Fibroblast of pulmonary artery (primary cell): ENCODE measurements around the gene PIM3.

Experiments
- DNase-seq: peaks from one replicate; pipeline ENCODE4 v3.0.0-alpha.2; 2010; ENCODE audit warnings: low read depth
- H3K4me3 ChIP-seq: replicated peaks from 2 replicates; pipeline ENCODE4 v1.5.1; 2011; ENCODE audit warnings: low read depth, mild to moderate bottlenecking, control low read depth, low read length, moderate library complexity
- TF ChIP-seq, protein P1 (sequence below): IDR thresholded peaks from 2 replicates; pipeline ENCODE4 v1.5.1; 2011; ENCODE audit warnings: mild to moderate bottlenecking, control low read depth, low read length, inconsistent platforms; ENCODE audit errors: missing control alignments

The PIM3 gene

DNA sequence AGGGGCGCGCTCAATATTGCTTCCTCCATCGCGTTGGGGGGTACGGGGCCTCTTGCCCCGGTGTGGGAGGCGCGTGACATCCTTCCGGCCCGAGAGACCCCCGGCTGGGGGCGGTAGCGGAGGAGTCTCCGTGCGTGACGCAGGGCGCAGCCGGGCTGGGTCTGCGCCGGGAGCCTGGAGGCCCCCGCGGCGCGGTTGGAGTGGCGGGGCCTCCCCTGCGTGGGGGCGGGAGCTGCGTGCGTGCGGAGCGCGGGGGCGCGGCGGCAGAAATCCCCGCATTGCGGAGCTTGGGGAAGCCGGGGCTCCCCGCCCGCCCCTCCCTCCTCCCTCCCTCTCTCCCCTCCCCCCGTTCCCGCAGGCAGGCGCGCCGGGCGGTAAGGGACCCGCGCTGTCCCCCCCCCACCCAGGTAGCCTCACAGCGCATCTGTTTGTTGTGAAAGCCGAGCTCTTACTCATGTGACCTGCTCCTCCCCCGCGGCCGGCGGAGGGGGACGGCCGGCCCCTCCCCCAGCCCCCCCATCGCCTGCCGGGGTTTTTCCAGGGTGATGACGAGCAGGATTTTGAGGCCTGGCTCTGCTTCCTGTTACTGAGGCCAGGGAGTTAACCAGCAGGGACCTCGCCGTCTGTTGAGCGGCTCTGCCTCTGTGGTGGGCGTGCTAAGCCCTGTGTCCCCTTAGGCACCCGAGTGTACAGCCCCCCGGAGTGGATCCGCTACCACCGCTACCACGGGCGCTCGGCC lies 1.6 kb downstream of the PIM3 start:
- peak; percentile 94 for DNase-seq
- TF ChIP-seq, protein P1, sequence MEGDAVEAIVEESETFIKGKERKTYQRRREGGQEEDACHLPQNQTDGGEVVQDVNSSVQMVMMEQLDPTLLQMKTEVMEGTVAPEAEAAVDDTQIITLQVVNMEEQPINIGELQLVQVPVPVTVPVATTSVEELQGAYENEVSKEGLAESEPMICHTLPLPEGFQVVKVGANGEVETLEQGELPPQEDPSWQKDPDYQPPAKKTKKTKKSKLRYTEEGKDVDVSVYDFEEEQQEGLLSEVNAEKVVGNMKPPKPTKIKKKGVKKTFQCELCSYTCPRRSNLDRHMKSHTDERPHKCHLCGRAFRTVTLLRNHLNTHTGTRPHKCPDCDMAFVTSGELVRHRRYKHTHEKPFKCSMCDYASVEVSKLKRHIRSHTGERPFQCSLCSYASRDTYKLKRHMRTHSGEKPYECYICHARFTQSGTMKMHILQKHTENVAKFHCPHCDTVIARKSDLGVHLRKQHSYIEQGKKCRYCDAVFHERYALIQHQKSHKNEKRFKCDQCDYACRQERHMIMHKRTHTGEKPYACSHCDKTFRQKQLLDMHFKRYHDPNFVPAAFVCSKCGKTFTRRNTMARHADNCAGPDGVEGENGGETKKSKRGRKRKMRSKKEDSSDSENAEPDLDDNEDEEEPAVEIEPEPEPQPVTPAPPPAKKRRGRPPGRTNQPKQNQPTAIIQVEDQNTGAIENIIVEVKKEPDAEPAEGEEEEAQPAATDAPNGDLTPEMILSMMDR = no peak
- peak overlapping the region; percentile 82 for H3K4me3 ChIP-seq

DNA sequence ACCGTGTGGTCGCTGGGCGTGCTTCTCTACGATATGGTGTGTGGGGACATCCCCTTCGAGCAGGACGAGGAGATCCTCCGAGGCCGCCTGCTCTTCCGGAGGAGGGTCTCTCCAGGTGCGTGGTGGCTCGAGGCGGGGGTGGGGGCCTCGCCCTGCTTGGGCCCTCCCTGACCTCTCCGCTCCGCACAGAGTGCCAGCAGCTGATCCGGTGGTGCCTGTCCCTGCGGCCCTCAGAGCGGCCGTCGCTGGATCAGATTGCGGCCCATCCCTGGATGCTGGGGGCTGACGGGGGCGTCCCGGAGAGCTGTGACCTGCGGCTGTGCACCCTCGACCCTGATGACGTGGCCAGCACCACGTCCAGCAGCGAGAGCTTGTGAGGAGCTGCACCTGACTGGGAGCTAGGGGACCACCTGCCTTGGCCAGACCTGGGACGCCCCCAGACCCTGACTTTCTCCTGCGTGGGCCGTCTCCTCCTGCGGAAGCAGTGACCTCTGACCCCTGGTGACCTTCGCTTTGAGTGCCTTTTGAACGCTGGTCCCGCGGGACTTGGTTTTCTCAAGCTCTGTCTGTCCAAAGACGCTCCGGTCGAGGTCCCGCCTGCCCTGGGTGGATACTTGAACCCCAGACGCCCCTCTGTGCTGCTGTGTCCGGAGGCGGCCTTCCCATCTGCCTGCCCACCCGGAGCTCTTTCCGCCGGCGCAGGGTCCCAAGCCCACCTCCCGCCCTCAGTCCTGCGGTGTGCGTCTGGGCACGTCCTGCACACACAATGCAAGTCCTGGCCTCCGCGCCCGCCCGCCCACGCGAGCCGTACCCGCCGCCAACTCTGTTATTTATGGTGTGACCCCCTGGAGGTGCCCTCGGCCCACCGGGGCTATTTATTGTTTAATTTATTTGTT lies 2.4 kb downstream of the PIM3 start:
- H3K4me3 ChIP-seq = peak overlapping the region; percentile 82

DNA sequence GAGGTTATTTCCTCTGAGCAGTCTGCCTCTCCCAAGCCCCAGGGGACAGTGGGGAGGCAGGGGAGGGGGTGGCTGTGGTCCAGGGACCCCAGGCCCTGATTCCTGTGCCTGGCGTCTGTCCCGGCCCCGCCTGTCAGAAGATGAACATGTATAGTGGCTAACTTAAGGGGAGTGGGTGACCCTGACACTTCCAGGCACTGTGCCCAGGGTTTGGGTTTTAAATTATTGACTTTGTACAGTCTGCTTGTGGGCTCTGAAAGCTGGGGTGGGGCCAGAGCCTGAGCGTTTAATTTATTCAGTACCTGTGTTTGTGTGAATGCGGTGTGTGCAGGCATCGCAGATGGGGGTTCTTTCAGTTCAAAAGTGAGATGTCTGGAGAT lies 3.1 kb downstream of the PIM3 start:
- TF ChIP-seq, protein P1 = no peak
- no peak for DNase-seq
- peak overlapping the region; percentile 82 for H3K4me3 ChIP-seq

More for the DNA sequence above, 2.4 kb downstream of the PIM3 start:
- TF ChIP-seq, protein P1 = no peak
- DNase-seq = no peak

DNA sequence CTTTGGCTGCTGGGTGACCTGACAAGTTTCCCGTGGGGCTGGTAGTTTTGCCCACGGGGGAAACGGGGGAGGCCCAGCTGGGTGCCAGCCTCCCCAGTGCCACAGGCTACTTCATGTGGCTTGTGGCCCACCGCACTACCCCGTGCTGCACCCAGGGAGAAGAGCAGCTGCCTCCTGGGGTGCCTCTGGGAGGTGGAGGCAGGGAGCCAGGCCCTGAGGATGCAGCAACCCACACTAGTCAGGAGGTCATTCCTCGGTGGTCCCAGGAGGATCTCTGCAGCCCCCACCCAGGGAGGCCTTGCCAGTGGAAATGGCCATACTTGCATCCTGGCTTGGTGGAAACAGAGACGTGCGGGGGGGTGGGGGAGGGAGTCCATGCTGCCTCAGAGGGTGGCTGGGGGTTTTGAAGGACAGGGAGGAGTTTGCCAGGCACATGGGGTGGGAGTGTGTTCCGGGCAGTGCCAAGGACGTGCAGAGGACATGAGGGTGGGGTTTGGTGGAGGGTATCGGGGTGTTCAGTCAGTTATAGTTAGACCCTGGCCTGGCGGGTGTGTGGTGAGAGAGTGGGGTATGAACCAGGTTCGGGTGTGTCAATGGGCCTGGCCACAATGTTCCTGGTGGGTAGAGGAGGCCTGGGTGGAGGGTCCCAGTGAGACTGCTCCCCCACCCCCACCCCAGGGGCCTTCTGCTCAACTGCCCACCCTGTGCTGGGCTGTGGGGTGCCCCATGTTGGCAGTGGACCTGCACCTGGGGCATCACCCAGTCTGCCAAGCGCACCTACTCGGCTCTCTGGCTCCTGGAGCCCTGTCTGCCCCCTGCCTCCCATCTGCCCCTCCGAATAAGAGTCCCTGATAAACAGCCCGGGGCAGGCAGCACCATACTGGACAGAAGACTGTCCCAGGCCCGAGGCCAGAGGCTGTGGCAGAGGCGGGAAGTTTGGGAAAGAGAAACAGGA lies 3.8 kb downstream of the PIM3 start:
- peak overlapping the region; percentile 82 for H3K4me3 ChIP-seq
- TF ChIP-seq, protein P1 = no peak
- no peak for DNase-seq

DNA sequence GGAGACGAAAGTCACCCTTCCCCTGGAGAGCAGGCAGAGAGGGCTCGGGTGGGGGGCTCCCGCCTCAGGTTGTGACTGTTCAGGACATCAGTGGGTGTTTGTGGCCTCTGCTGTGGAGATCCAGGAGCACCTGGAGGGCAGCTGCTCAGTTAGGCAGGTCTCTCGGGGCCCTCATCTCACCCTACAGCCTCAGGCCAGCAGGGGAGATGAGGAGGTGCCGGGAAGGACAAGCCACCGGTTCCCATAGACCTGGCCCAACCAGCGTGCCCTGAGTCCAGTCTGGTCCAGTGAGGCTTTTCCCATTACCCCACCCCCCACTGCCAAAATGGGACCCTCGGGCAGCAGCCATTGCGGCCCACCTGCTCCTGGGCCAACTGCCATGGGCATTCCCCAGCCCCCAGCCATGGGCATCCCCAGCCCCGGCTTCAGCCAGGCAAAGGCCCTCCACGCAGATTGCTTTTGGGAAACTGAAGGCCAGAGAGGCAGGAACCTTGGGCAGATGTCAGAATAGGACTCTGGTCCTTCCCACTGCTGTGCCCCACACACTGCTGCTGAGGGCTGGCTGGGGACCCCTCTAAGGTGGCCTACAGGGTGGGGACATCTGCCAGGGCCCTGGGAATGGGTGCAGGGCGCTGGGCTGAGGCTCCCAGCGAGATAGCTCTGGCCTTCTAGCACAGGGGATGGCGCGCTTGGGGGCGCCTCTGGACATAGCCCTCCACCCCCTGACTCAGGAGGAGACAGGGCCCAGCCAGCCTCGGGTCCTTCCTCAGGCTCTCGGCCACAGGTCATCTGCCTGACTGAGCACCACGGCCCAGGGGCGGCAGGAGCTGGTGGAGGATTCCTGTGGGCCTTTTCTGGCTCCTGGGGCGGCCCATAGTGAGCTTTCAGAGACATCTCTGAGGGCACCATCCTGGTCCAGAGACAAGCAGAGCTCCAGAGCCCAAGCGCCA lies 4.8 kb downstream of the PIM3 start:
- no peak for DNase-seq

More for the DNA sequence above, 4.8 kb downstream of the PIM3 start:
- TF ChIP-seq, protein P1 = no peak
- no peak overlapping the region for H3K4me3 ChIP-seq
